Ishikawa (cell line): Measurements from ENCODE around the gene AP3S2.

Source experiments
- CEBPB ChIP-seq: IDR thresholded peaks from 2 replicates; pipeline ENCODE4 v1.6.1; 2012
- CREB1 ChIP-seq: IDR thresholded peaks from 2 replicates; pipeline ENCODE4 v1.6.1; 2012; ENCODE audit warnings: low read depth
- EGR1 ChIP-seq: IDR thresholded peaks from 2 replicates; pipeline ENCODE4 v1.6.1; 2012
- EP300 ChIP-seq: IDR thresholded peaks from 2 replicates; pipeline ENCODE4 v1.6.1; 2012; ENCODE audit warnings: borderline replicate concordance
- FOXM1 ChIP-seq: IDR thresholded peaks from 2 replicates; pipeline ENCODE4 v1.6.1; 2012; ENCODE audit warnings: low read depth, borderline replicate concordance
- MAX ChIP-seq: IDR thresholded peaks from 2 replicates; pipeline ENCODE4 v1.6.1; 2012
- NFIC ChIP-seq: IDR thresholded peaks from 2 replicates; pipeline ENCODE4 v1.6.1; 2012
- RAD21 ChIP-seq: IDR thresholded peaks from 2 replicates; pipeline ENCODE4 v1.6.1; 2012; ENCODE audit warnings: low read depth
- REST ChIP-seq: IDR thresholded peaks from 2 replicates; pipeline ENCODE4 v1.6.1; 2012; ENCODE audit warnings: low read depth, mild to moderate bottlenecking
- TAF1 ChIP-seq: IDR thresholded peaks from 2 replicates; pipeline ENCODE4 v1.6.1; 2012; ENCODE audit warnings: low read depth, mild to moderate bottlenecking
- TCF12 ChIP-seq: IDR thresholded peaks from 2 replicates; pipeline ENCODE4 v1.6.1; 2012; ENCODE audit warnings: low read depth
- TEAD4 ChIP-seq: IDR thresholded peaks from 2 replicates; pipeline ENCODE4 v1.6.1; 2012
- USF1 ChIP-seq: IDR thresholded peaks from 2 replicates; pipeline ENCODE4 v1.6.1; 2012
- YY1 ChIP-seq: IDR thresholded peaks from 2 replicates; pipeline ENCODE4 v1.6.1; 2012; ENCODE audit warnings: low read depth
- ZBTB7A ChIP-seq: IDR thresholded peaks from 2 replicates; pipeline ENCODE4 v1.6.1; 2012; ENCODE audit warnings: low read depth

The AP3S2 gene

GRCh38 chr15:89910891-89911626, 17.3 kb upstream of the AP3S2 start:
- TF ChIP-seq RAD21, result no peak
- TF ChIP-seq CREB1, result no peak
- no peak for TF ChIP-seq TCF12
- TF ChIP-seq MAX, result no peak
- TF ChIP-seq ZBTB7A, result no peak
- no peak for TF ChIP-seq EP300
- no peak for TF ChIP-seq REST
- no peak for TF ChIP-seq USF1
- TF ChIP-seq TEAD4, result no peak
- TF ChIP-seq CEBPB, result no peak
- no peak for TF ChIP-seq YY1
- no peak for TF ChIP-seq NFIC
- no peak for TF ChIP-seq TAF1
- no peak for TF ChIP-seq EGR1
- no peak for TF ChIP-seq FOXM1

GRCh38 chr15:89909611-89910010, 15.8 kb upstream of the AP3S2 start:
- TF ChIP-seq EP300 (no peak), ZBTB7A (no peak), TEAD4 (no peak), FOXM1 (no peak), MAX (no peak), CEBPB (no peak), TCF12 (no peak), NFIC (no peak), REST (no peak), USF1 (no peak), EGR1 (no peak), YY1 (no peak), CREB1 (no peak), RAD21 (no peak), TAF1 (no peak)

GRCh38 chr15:89908226-89908625, 14.4 kb upstream of the AP3S2 start:
- TF ChIP-seq YY1, result no peak
- no peak for TF ChIP-seq CEBPB
- TF ChIP-seq RAD21, result no peak
- TF ChIP-seq EGR1, result no peak
- no peak for TF ChIP-seq MAX
- no peak for TF ChIP-seq USF1

GRCh38 chr15:89907289-89907688, 13.5 kb upstream of the AP3S2 start:
- TF ChIP-seq CEBPB (no peak), EGR1 (no peak), RAD21 (no peak), USF1 (no peak), TCF12 (no peak), REST (no peak), ZBTB7A (no peak)
